Right ventricle myocardium superior (tissue), 1 donor: Measurements from ENCODE around the gene WFIKKN2. TPM values are rescaled to one million over a fixed set of nuclear protein-coding genes. Genes with fewer than 3 reads are reported as not detected.
"Not testable (repeated sequence)": the region's sequence is repeated elsewhere in the genome, so short reads cannot be mapped to it uniquely, and the experiment has no call there.

Source experiments
- ATAC-seq: fragments of 200-7000 bp; cut with Tn5 transposase; one replicate; pipeline ENCODE4 v1.9.1; 2020; ENCODE audit warnings: mild to moderate bottlenecking; ENCODE audit not compliant: poor library complexity
- DNase-seq: peaks from one replicate; pipeline ENCODE4 v3.0.0-alpha.2; 2020
- intact Hi-C: fragments of 100-400 bp; cut with DNase I; formaldehyde crosslinking; loops from one replicate; pipeline ENCODE4 v1.11.2; 2022
- long read RNA-seq: library from polyadenylated mRNA; unstranded; transcript quantifications from one replicate; pipeline ENCODE4 v2.0.0, GENCODE V29; 2021
- total RNA-seq: library from RNA; stranded (reverse); fragmentation: NEBNext Ultra II Directional; extraction: Animal tissue kit (Norgen Biotek cat#: 25700); gene quantifications from one replicate; pipeline ENCODE4 v1.2.1, GENCODE V29; 2021
- donor health status: DM: no; HTN: yes; CAD: no; lungs with severe emphysema.

The WFIKKN2 gene, protein sequence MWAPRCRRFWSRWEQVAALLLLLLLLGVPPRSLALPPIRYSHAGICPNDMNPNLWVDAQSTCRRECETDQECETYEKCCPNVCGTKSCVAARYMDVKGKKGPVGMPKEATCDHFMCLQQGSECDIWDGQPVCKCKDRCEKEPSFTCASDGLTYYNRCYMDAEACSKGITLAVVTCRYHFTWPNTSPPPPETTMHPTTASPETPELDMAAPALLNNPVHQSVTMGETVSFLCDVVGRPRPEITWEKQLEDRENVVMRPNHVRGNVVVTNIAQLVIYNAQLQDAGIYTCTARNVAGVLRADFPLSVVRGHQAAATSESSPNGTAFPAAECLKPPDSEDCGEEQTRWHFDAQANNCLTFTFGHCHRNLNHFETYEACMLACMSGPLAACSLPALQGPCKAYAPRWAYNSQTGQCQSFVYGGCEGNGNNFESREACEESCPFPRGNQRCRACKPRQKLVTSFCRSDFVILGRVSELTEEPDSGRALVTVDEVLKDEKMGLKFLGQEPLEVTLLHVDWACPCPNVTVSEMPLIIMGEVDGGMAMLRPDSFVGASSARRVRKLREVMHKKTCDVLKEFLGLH
- 0.51 TPM for total RNA-seq
- long read RNA-seq, partial matches to known transcripts = 0 of 2 reads
- long read RNA-seq, other reads (novel, unspliced or antisense) = 0 of 2 reads

DNA sequence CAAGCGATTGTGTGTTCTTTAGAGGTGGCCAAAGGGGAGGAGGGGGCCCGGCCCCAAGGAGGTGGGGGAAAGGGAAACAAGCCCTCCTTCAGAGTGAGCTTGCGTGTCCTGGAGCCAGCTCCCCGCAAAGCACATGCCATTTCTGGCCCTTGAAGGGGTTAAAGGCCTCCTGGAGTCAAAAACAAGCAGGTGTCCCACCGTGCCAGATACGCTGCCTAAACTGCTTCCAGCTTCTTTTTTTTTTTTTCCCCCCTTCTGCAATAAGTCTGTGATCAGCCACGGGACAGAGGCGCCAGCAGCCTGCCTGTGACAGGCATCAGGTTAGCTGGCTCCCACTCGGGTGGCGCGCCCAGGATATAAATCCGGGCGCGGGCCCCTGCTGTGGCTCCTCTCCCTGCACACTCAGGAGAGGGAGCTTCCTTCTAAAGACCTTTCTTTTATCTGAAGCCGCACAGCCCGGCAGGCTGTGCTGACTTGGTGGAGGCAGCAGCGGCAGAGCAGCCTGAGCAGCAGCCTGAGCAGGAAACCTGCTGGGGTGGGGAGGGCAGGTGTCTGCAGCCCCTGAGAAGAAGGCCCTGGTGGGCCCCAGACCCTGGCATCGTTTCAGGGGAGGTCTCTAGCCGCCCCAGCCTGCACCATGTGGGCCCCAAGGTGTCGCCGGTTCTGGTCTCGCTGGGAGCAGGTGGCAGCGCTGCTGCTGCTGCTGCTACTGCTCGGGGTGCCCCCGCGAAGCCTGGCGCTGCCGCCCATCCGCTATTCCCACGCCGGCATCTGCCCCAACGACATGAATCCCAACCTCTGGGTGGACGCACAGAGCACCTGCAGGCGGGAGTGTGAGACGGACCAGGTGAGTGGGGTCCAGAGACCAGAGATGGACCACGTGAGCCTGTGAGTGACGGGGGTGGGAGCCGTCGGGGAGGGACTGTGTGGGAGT lies at the start of gene WFIKKN2:
TSS of gene WFIKKN2 (plus strand) at position 286 of the 934 bp plus-strand sequence. CDS start at position 638, 352 bp downstream.
- intact Hi-C loops = no loop called here
- ATAC-seq = peak; percentile 11
- DNase-seq = no peak

DNA sequence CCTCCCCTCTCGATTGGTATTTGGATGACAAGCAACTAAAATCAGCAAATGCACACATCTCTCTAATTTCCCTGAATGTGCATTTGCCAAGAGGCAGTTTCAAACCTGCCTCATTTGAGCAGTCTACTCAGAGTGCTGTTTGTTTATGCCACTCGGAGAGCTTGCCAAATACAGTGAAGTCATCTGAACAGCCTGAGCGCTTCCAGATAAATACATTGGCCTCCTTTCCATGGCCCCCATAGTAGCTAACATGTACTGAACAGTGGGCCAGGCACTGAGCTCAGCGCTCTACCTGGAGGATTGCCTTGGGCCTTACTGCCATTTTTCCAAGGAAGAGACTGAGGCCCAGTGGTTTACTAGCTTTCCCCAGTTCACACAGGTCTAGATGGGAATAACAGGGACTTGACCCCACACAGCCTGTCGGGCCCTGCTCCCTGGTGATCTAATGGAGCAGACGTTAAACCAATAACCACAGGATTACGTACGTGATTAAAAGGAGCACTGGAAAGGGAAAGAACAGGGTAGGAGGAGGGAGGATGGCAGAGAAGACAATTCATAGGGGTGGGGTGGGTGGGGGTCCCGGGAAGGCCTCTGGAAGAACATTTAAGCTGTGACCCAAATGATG lies 49.3 kb upstream of the WFIKKN2 start:
- peak; percentile 72 for ATAC-seq
- intact Hi-C loops = loop anchor here (2.0 kb wide), 1 partner anchor 57 kb away; no protein-coding TSS in a partner anchor
- no peak for DNase-seq

DNA sequence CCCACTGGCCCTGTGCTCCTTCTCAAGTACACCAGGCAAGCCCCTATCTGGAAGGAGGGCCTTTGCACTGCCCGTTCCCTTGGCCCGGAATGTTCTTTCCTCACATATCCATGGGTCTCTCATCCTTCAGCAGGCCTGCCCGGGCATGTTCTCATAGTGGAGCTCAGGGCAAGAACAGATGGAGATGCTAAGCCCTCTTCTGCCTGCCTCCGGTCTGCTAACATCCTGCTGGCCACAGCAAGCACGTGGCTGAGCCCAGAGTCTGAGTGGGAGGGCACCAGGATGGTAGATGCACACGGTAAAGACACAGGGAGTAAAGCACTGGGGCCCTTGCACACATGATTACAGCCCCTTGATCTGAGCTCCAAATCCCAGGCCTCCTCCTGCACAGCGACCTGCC lies 48.3 kb upstream of the WFIKKN2 start:
- intact Hi-C loops = no loop called here
- no peak for ATAC-seq
- no peak for DNase-seq

DNA sequence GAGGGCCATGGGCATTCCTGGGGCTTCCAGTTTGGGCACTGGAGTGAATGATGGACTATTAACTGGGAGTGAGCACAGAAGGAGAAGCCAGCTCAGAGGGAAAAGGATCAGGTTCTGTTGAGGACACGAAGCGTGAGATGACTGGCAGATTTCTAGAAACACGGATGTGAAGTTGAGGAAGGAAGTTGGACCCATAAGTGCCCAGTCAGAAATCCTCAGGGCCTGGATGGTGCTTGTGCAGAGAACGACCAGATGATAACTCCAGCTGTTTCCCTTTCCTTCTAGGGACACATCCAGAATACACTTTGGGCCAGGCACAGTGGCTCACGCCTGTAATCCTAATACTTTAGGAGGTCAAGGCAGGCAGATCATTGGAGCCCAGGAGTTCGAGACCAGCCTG lies 44.8 kb upstream of the WFIKKN2 start:
- intact Hi-C loops = no loop called here
- ATAC-seq = peak; percentile 39
- no peak for DNase-seq

DNA sequence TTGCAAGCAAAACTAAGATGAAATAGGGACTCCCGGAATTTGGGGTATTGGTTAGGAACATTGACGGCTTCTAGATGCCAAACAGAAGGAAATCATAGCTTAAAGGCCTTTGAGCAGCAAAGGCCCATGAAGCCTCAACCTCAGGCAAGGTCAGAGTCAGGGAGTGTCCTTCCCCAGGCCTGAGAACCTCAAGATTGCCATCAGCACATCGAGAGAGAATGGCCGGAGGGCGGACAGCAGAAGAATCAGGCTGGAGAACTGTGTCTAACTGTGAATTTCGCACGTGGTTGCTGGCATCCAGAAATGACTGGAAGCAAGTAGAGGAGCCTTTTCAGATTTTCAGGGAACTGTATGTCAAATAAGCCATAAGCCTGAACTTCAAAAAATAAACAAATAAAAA lies 43.3 kb upstream of the WFIKKN2 start:
- ATAC-seq = no peak
- no peak for DNase-seq
- intact Hi-C loops = no loop called here

DNA sequence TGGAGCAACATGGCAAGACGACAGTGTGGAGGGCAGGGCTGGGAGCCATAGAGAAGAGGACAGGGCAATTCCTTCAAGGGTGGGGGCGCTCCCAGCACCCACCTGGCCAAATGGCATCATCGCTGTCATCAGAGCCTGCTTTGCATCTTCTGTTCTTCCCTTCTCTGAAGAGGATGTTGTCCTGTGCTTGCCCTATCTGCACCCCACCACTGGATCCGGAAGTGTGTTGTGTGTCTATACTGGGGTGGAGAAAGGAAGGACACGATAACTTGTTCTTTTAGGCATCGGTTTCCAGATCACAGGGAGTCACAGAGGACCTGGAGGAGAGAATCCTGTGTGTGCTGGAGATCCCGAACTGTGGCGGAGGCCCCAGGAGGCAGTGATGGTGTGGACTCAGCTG lies 42.4 kb upstream of the WFIKKN2 start:
- no peak for ATAC-seq

DNA sequence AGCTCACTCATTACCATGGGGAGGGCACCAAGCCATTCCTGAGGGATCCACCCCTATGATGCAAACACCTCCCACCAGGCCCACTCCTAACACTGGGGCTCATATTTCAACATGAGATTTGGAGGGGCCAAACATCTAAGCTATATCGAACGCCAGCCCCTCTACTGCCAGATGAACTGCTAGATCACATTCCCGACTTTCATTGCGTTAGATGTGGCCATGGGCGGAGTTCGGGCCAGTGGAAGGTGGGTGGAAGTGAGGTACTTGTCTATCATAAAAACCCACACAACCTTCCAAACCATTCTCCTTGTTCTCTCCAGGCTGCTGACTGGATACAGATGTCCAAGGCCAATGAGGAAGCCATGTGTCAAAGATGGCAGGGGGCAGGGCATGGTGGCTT lies 41.0 kb upstream of the WFIKKN2 start:
- DNase-seq (no peak), ATAC-seq (no peak)
- intact Hi-C loops = no loop called here

More for the DNA sequence above, 42.4 kb upstream of the WFIKKN2 start:
- intact Hi-C loops = no loop called here
- DNase-seq = no peak

DNA sequence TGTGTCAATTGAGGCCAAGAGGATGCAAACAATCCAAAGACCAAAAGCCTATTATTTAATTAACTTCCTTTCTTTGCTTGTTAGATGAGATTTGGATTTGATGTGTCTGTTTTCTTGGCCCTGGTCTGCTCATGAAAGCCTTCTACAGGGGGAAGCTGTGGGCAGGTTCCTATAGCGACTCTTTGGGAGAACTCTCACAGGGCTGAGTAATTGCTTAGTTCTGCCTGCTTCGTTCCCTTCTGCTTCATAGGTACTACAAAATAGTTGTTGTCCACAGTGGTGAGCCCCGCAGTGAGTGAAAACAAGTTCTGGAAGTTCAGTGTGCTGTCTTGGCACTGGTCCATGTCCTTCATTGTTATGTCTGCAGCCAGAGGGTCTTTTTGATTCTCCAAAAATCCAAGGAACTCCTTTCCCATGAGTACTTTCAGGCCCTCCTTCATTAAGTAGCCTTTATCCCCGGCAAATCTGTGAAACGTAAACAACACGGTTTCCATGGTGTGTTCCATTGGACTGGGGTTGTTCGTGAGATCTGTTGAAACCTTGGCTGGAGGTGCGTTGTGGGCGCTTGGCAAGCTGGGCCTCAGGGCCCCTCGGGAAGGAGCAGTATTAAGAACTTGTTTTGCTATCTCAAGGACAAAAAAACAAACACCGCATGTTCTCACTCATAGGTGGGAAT lies 38.1 kb upstream of the WFIKKN2 start:
- no peak for ATAC-seq

DNA sequence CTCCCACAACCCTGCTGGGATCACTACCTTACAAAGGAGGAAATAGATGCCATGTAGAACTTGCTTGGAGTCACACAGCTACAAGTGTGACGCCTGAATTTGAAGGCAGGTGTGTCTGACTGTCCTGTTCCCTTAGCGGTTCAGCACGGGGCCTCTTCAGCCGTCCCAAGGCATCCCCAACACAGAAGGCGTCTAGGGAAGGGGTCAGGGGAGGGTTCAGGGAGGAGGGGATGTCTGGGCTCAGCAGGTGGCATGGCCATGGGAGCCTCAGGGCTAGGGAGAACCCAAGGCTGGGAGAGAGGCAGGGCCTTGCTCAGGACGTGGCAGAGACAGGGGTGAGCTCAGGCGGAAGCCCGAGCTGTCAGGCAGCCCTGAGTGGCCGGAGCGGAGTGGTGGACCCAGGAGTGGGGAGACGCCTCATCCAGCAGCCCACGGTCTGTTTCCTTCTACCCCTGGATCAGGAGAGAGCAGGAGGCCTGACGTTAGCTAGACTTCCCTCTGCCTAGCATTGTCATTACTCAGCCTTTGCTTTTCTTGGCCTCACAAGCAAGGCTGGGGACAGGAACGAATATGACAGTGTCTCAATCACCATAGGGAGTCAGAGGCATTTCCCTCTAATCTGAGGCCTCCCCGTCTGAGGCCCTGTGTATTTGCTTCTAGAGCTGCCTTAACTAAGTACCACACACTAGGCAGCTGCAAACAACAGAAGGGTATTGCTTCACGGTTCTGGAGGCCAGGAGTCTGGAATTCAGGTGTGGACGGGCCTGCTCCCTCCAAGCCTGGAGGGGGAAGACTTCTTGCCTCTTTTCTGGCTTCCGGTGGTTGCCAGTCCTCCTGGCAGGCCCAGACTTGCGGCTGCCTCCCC lies 36.7 kb upstream of the WFIKKN2 start:
- intact Hi-C loops = no loop called here
- DNase-seq (no peak), ATAC-seq (no peak)

More for the DNA sequence above, 38.1 kb upstream of the WFIKKN2 start:
- DNase-seq = no peak
- intact Hi-C loops = no loop called here

DNA sequence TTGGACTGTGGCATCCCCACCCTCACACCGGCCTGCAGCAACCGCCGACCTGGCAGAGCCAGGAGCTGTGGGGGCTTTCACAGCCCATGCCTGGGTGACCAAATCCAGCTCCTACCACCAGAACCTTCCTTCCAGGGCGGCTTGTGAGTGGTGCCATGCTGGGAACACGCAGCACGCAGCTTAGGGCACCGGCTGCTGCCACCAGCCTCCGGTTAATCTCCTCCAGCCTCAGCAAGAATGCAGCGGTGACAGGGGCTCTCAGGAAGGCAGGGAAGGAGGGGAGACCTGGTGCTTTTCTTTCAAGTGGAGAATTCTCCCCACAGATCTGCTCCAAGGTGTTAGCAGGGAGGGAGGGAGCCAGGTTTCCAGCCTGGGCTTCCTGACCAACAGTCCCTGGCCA lies 35.8 kb upstream of the WFIKKN2 start:
- intact Hi-C loops = no loop called here

DNA sequence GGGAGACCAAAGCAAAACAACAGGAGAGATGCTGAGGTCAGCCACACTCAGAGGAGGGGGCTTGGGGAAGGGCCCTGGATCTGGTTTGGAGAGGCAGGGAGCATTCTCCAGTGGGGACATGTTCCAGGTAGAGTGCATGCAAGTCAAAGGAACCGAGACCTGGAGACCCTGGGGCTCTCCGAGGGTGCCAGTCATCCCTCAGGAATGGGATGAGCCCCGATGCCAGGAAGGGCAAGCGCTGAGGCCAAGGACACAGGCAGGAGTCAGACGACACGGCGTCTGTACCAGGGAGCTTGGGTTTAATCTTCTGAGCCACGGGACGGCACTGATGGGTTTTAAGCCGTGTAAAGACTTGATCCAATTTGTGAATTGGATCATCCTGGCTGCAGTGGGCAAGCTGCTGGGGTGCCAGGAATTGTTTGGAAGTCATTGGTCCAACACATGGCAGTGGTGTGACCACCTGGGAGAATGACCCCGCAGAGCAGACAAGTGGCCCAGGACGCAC lies 35.1 kb upstream of the WFIKKN2 start:
- no peak for DNase-seq
- intact Hi-C loops = no loop called here
- no peak for ATAC-seq

More for the DNA sequence above, 35.8 kb upstream of the WFIKKN2 start:
- no peak for DNase-seq
- no peak for ATAC-seq

DNA sequence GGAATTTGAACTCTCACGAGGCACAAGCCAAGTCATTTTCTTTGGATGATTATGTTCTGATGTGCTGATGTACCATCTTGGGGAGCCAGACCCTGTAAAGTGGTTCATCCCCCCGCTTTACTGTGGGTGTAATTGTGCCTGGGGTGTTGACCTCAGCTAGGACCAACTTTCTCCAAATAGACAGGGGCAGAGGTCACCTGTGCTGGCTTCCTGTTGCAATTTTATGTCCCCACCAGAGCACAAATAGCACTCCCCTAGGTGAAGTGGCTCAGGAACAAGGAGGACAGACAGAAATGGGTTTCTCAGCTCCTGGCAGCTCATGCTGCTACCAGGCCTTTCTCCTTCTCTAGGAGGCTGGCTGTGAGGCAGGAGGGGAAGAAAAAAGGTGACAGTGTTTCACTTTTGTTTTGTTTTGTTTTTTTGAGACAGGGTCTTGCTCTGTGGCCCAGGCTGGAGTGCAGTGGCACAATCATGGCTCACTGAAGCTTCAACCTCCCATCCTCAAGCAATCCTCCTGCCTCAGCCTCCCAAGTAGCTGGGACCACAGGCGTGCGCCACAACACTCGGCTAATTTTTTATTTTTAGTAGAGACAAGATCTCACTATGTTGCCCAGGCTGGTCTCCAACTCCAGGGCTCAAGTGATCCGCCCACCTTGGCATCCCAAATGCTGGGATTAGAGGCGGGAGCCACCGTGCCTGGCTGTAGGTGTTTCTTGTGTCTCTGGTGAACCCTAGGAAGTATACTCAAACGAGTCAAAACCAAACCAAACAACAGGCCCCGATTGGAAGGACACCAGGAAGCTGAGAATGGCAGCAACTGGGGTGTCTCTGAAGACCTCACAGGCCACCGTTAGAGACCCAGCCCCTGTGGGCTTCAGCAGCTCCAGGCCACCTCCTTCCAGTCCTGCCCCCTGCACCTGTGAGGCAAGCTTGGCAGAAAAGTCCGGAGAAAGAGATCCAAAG lies 32.5 kb upstream of the WFIKKN2 start:
- ATAC-seq (no peak), DNase-seq (no peak)
- intact Hi-C loops = no loop called here

DNA sequence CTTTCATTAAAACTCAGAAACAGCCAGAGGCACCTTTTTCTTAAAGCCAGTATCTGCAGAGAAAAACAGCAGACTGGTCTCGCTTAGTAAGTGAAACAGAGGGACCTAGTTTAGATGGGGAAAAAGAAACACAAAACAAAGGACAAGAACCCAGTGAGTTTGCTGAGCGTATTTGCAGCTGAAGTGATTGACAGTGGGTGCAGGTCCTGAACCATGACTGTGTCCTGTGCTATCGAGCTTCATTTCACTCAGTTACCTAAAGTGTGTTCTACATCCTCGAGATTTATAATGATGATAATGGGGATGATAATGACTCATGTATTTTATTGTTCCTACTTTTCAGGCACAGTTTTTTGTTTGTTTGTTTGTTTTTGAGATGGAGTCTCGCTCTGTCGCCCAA lies 31.7 kb upstream of the WFIKKN2 start:
- intact Hi-C loops = no loop called here
- no peak for DNase-seq
- ATAC-seq = no peak

DNA sequence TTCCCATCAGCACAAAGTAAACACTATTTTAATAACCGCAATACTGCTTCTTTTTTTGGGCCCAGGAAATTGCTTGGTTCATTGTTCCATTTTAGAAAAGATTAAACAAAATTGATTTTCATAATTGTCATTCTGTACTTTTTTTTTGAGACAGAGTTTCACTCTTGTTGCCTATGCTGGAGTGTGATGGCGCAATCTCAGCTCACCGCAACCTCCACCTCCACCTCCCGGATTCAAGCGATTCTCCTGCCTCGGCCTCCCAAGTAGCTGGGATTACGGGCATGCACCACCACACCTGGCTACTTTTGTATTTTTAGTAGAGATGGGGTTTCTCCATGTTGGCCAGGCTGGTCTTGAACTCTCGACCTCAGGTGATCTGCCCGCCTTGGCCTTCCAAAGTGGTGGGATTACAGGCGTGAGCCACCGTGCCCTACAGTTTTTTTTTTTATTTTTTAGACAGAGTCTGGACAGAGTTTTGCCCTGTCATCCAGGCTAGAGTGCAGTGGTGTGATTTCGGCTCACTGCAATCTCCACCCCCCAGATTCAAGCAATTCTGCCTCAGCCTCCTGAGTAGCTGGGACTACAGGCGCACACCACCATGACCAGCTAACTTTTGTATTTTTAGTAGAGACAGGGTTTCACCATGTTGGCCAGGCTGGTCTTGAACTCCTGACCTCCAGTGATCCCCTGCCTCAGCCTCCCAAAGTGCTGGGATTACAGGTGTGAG lies 30.5 kb upstream of the WFIKKN2 start:
- DNase-seq, ATAC-seq, intact Hi-C loops: not testable (repeated sequence)

DNA sequence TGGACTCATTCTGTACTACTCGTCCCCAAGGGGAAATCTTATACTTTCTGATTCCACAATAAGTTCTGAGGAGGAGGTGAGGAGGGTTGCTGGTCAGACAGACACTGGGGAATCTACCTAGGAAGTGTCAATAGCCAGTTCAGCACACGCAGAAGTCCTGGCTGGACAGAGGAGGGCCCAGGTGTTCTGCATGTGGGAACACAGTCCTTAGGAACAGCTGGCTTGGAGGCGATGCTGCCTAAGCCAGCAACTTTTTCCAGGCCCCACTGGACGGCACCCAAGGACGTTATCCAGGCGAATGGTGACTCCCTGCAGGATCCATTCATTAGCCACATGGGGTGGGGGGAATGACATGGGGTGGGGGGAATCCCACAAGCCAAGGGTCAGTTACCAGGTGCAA lies 29.9 kb upstream of the WFIKKN2 start:
- ATAC-seq = no peak

More for the DNA sequence above, 29.9 kb upstream of the WFIKKN2 start:
- intact Hi-C loops = no loop called here
- DNase-seq = no peak
